Transverse colon (tissue), 4 donors: ENCODE data around the gene AURKA.

Experiments
- EP300 ChIP-seq: sonication (generic); formaldehyde crosslinking; IDR thresholded peaks from one replicate; pipeline ENCODE4 v1.6.1; 2017; ENCODE audit warnings: antibody characterized with exemption, low read depth
- POLR2A ChIP-seq: fragments of 450-650 bp; IDR thresholded peaks from one replicate; pipeline ENCODE4 v1.6.1; 2016; ENCODE audit warnings: antibody characterized with exemption, mild to moderate bottlenecking, moderate library complexity
- POLR2AphosphoS5 ChIP-seq, 3 donors: sonication (generic); formaldehyde crosslinking; IDR thresholded peaks; one replicate each; pipeline ENCODE4 v1.6.1; 2016; ENCODE audit warnings: antibody characterized with exemption in 3 of 3
- TF ChIP-seq, protein P1 (sequence below), 5 experiments: fragments of 200-600 bp in 3 of 5; fragments of 450-650 bp in 2 of 5; sonication (generic) in 3 of 5; IDR thresholded peaks; 1 replicate in 2 of 5; 2 replicates in 3 of 5; pipeline ENCODE4 v1.5.1; 2016 to 2017; ENCODE audit warnings: antibody characterized with exemption in 5 of 5, inconsistent platforms in 3 of 5, mild to moderate bottlenecking in 2 of 5, moderate library complexity in 1 of 5

DNA sequence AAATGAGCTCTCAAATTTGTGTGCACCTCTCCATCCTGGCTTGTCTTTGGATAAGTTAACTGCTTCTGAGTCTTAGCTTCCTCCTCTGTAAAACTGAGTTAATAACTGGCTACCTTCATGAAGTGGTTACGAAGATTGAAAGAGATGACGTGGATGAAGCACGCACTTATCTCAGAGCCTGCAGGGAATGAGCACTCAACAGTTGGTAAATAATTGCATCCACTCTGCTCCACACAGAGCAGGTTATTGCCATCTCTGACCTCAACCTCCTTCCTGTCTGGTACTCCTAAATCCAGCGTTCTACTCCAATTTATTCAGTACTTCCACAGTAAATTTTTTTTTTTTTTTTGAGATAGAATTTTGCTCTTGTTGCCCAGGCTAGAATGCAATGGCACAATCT lies 6.9 kb downstream of the AURKA start:
- TF ChIP-seq, protein P1, sequence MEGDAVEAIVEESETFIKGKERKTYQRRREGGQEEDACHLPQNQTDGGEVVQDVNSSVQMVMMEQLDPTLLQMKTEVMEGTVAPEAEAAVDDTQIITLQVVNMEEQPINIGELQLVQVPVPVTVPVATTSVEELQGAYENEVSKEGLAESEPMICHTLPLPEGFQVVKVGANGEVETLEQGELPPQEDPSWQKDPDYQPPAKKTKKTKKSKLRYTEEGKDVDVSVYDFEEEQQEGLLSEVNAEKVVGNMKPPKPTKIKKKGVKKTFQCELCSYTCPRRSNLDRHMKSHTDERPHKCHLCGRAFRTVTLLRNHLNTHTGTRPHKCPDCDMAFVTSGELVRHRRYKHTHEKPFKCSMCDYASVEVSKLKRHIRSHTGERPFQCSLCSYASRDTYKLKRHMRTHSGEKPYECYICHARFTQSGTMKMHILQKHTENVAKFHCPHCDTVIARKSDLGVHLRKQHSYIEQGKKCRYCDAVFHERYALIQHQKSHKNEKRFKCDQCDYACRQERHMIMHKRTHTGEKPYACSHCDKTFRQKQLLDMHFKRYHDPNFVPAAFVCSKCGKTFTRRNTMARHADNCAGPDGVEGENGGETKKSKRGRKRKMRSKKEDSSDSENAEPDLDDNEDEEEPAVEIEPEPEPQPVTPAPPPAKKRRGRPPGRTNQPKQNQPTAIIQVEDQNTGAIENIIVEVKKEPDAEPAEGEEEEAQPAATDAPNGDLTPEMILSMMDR (IDR thresholded peaks at IDR 0.05): no peak
- no peak for TF ChIP-seq POLR2A
- no peak for TF ChIP-seq EP300
- no peak for TF ChIP-seq POLR2AphosphoS5 (IDR thresholded peaks at IDR 0.05)
